Karpas-422 (cell line): Measurements from ENCODE around the gene LCE4A. TPM values are rescaled to one million over a fixed set of nuclear protein-coding genes. Genes with fewer than 3 reads are reported as not detected.

Experiments used
- DNase-seq: peaks from one replicate; pipeline ENCODE4 v3.0.0-alpha.2; 2015
- H2AFZ ChIP-seq: fragments of 200-600 bp; sonication (generic); 2 replicates; pipeline ENCODE4 v1.6.1; 2014; ENCODE audit warnings: antibody characterized with exemption, low read length, mixed read lengths
- H3K27ac ChIP-seq: fragments of 200-600 bp; sonication (generic); 2 replicates; pipeline ENCODE4 v1.5.1; 2014; ENCODE audit warnings: mild to moderate bottlenecking, low read length, moderate library complexity
- H3K27me3 ChIP-seq: fragments of 200-600 bp; sonication (generic); 2 replicates; pipeline ENCODE4 v1.6.1; 2014; ENCODE audit warnings: low read length, mixed read lengths
- H3K36me3 ChIP-seq: fragments of 200-600 bp; sonication (generic); 2 replicates; pipeline ENCODE4 v1.6.1; 2014; ENCODE audit warnings: low read length, mixed read lengths; ENCODE audit not compliant: insufficient read depth
- H3K4me1 ChIP-seq: fragments of 200-600 bp; sonication (generic); 2 replicates; pipeline ENCODE4 v1.6.1; 2014; ENCODE audit warnings: mild to moderate bottlenecking, low read length, mixed read lengths
- H3K4me2 ChIP-seq: fragments of 200-600 bp; sonication (generic); 2 replicates; pipeline ENCODE4 v1.6.1; 2014; ENCODE audit warnings: low read length, low read depth, mild to moderate bottlenecking; ENCODE audit not compliant: poor library complexity, severe bottlenecking
- H3K4me3 ChIP-seq: fragments of 200-600 bp; sonication (generic); 2 replicates; pipeline ENCODE4 v1.5.1; 2014; ENCODE audit warnings: mild to moderate bottlenecking, antibody characterized with exemption, low read length, mixed read lengths
- H3K79me2 ChIP-seq: fragments of 200-600 bp; sonication (generic); 2 replicates; pipeline ENCODE4 v1.6.1; 2014; ENCODE audit warnings: mild to moderate bottlenecking, low read length, mixed read lengths
- H3K9ac ChIP-seq: fragments of 200-600 bp; sonication (generic); 2 replicates; pipeline ENCODE4 v1.6.0; 2014; ENCODE audit warnings: low read length
- H3K9me2 ChIP-seq: fragments of 200-600 bp; sonication (generic), shearing (Covaris generic); replicated peaks from 2 replicates; pipeline ENCODE4 v1.6.0; 2014; ENCODE audit warnings: mild to moderate bottlenecking, low read length, moderate library complexity; ENCODE audit not compliant: insufficient read depth
- H3K9me3 ChIP-seq: fragments of 300-700, 200-600 bp; sonication (generic); 2 replicates; pipeline ENCODE4 v1.6.1; 2014; ENCODE audit warnings: low read length, mixed read lengths
- H4K20me1 ChIP-seq: fragments of 200-600 bp; sonication (generic); 2 replicates; pipeline ENCODE4 v1.6.1; 2014; ENCODE audit warnings: mild to moderate bottlenecking, antibody characterized with exemption, low read length, low read depth; ENCODE audit not compliant: insufficient read depth
- total RNA-seq: library from RNA; depleted of rRNA; stranded (reverse); fragments of >200 nt; shearing (Covaris generic); gene quantifications from 2 replicates; pipeline ENCODE4 v1.2.3, GENCODE V29; 2014; ENCODE audit warnings: low replicate concordance; rRNA removed

Gene LCE4A
- total RNA-seq, 1 experiment from 2014 or later = not detected

GRCh38 chr1:152752225-152752624 is 44.3 kb downstream of the LCE4A start:
- Histone ChIP-seq H3K9ac (no peak overlapping the region), H3K4me3 (no peak overlapping the region), H3K36me3 (no peaks in the 10 kb centered on the region), H3K4me1 (no peaks in the 10 kb centered on the region), H4K20me1 (no peaks in the 10 kb centered on the region), H3K79me2 (no peaks in the 10 kb centered on the region), H3K27me3 (no peaks in the 10 kb centered on the region), H3K9me2 (no peaks in the 10 kb centered on the region), H2AFZ (no peak overlapping the region), H3K9me3 (no peaks in the 10 kb centered on the region), H3K4me2 (no peak overlapping the region), H3K27ac (no peak overlapping the region)
- no peak for DNase-seq

DNA sequence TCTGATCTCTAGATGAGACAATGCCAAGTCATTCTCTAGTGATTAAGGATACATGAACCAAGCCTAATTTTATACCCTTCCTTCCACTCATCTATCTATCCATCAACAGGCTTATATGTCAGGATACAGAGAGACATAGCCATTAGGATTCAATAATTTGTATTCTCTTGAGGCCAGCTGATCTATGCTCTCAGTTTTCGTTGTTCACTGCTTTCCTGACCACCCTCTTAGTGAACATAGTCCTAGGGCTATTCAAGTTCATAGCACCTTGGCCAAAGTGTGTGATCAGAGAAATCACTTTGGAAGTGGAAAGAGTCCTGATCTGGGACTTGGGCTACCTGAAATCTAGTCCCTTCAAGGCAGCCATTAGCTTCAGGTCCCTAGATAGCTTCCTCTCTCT is 45.6 kb downstream of the LCE4A start:
- DNase-seq = no peak
- no peaks in the 10 kb centered on the region for H3K4me1 ChIP-seq

DNA sequence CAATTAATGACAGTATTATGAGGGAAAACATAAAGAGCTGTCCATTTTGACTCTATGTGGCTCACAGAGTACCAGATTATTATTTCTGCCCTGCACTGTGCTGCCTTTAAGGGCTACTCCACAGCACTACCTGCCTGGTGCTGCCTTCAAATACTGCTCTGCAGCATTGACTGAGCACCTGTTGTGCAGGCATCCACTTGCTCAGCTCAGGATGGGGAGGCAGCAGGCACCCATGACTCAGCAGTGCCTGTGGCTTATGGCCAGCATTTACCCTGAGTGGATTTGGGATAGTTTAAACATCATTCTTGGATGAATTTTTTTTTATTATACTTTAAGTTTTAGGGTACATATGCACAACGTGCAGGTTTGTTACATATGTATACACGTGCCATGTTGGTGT is 48.9 kb downstream of the LCE4A start:
- Histone ChIP-seq H3K9ac (no peak overlapping the region), H3K9me2 (no peaks in the 10 kb centered on the region), H4K20me1 (no peaks in the 10 kb centered on the region), H3K4me2 (no peak overlapping the region), H3K27me3 (no peaks in the 10 kb centered on the region), H3K36me3 (no peaks in the 10 kb centered on the region), H3K4me3 (no peak overlapping the region), H3K27ac (no peak overlapping the region), H3K4me1 (no peaks in the 10 kb centered on the region), H3K79me2 (no peaks in the 10 kb centered on the region), H2AFZ (no peak overlapping the region), H3K9me3 (no peaks in the 10 kb centered on the region)
- DNase-seq = no peak

More for the DNA sequence above, 45.6 kb downstream of the LCE4A start:
- no peak overlapping the region for H2AFZ ChIP-seq
- no peaks in the 10 kb centered on the region for H4K20me1 ChIP-seq
- H3K4me3 ChIP-seq = no peak overlapping the region
- H3K27me3 ChIP-seq = no peaks in the 10 kb centered on the region
- H3K9me2 ChIP-seq = no peaks in the 10 kb centered on the region
- H3K36me3 ChIP-seq = no peaks in the 10 kb centered on the region
- no peaks in the 10 kb centered on the region for H3K9me3 ChIP-seq
- H3K4me2 ChIP-seq = no peak overlapping the region
- H3K27ac ChIP-seq = no peak overlapping the region
- no peak overlapping the region for H3K9ac ChIP-seq
- no peaks in the 10 kb centered on the region for H3K79me2 ChIP-seq

GRCh38 chr1:152757747-152758146 is 49.8 kb downstream of the LCE4A start, which contains the start of gene KPRP:
KPRP (plus strand) TSS chr1:152758025; CDS start chr1:152759589, 1,564 bp downstream.
- DNase-seq = no peak
- H3K4me3 ChIP-seq = no peak within 1 kb of the TSS

GRCh38 chr1:152758636-152759035 is 50.7 kb downstream of the LCE4A start:
- no peaks in the 10 kb centered on the region for H3K27me3 ChIP-seq
- H3K9me2 ChIP-seq = no peaks in the 10 kb centered on the region
- DNase-seq = no peak
- no peaks in the 10 kb centered on the region for H4K20me1 ChIP-seq
- no peak overlapping the region for H3K27ac ChIP-seq
- H3K36me3 ChIP-seq = no peaks in the 10 kb centered on the region
- H3K4me1 ChIP-seq = no peaks in the 10 kb centered on the region
- no peak overlapping the region for H3K9ac ChIP-seq
- no peak overlapping the region for H3K4me3 ChIP-seq
- H3K4me2 ChIP-seq = no peak overlapping the region
- H2AFZ ChIP-seq = no peak overlapping the region
- H3K79me2 ChIP-seq = no peaks in the 10 kb centered on the region
- H3K9me3 ChIP-seq = no peaks in the 10 kb centered on the region

More at GRCh38 chr1:152757747-152758146, 49.8 kb downstream of the LCE4A start, which contains the start of gene KPRP:
- no peaks in the 10 kb centered on the region for H3K36me3 ChIP-seq
- no peak within 1 kb of the TSS for H2AFZ ChIP-seq
- H3K27me3 ChIP-seq = no peaks in the 10 kb centered on the region
- H3K9me3 ChIP-seq = no peaks in the 10 kb centered on the region
- H3K9me2 ChIP-seq = no peaks in the 10 kb centered on the region
- no peaks in the 10 kb centered on the region for H3K4me1 ChIP-seq
- no peaks in the 10 kb centered on the region for H4K20me1 ChIP-seq
- H3K4me2 ChIP-seq = no peak within 1 kb of the TSS
- H3K79me2 ChIP-seq = no peaks in the 10 kb centered on the region
- no peak within 1 kb of the TSS for H3K9ac ChIP-seq
- H3K27ac ChIP-seq = no peak within 1 kb of the TSS

Other genes starting within 250 kb of the LCE4A start
- gene LCE5A, start 197.4 kb upstream of the LCE4A start, total RNA-seq = not detected in 2 replicates
- gene CRCT1, start 193.7 kb upstream of the LCE4A start, total RNA-seq = not detected in 2 replicates
- gene LCE3E, start 141.4 kb upstream of the LCE4A start, total RNA-seq = not detected in 2 replicates
- gene LCE3D, start 127.6 kb upstream of the LCE4A start, total RNA-seq = not detected in 2 replicates
- not detected in 2 replicates for gene LCE3C, start 107.9 kb upstream of the LCE4A start, total RNA-seq
- gene LCE3B, start 94.3 kb upstream of the LCE4A start, total RNA-seq = not detected in 2 replicates
- gene LCE3A, start 85.1 kb upstream of the LCE4A start, total RNA-seq = not detected in 2 replicates
- not detected in 2 replicates for gene LCE2D, start 44.8 kb upstream of the LCE4A start, total RNA-seq
- not detected in 2 replicates for gene LCE2C, start 32.9 kb upstream of the LCE4A start, total RNA-seq
- not detected in 2 replicates for gene LCE2B, start 22.0 kb upstream of the LCE4A start, total RNA-seq
- not detected in 2 replicates for gene LCE2A, start 9.8 kb upstream of the LCE4A start, total RNA-seq
- not detected in 2 replicates for gene KPRP, start 49.9 kb downstream of the LCE4A start, total RNA-seq
- gene LCE1F, start 67.0 kb downstream of the LCE4A start, total RNA-seq = not detected in 2 replicates
- not detected in 2 replicates for gene LCE1E, start 78.1 kb downstream of the LCE4A start, total RNA-seq
- not detected in 2 replicates for gene LCE1D, start 88.6 kb downstream of the LCE4A start, total RNA-seq
- gene LCE1C, start 98.5 kb downstream of the LCE4A start, total RNA-seq = not detected in 2 replicates
- not detected in 2 replicates for gene LCE1B, start 103.8 kb downstream of the LCE4A start, total RNA-seq
- not detected in 2 replicates for gene LCE1A, start 119.3 kb downstream of the LCE4A start, total RNA-seq
- not detected in 2 replicates for gene LCE6A, start 134.7 kb downstream of the LCE4A start, total RNA-seq
- not detected in 2 replicates for gene LCE7A, start 151.8 kb downstream of the LCE4A start, total RNA-seq
- gene SMCP, start 170.2 kb downstream of the LCE4A start, total RNA-seq = not detected in 2 replicates
- not detected in 2 replicates for gene IVL, start 200.4 kb downstream of the LCE4A start, total RNA-seq
- gene SPRR5, start 239.0 kb downstream of the LCE4A start, total RNA-seq = not detected in 2 replicates